ENCODE measurements around the gene ADAM30.

DNA sequence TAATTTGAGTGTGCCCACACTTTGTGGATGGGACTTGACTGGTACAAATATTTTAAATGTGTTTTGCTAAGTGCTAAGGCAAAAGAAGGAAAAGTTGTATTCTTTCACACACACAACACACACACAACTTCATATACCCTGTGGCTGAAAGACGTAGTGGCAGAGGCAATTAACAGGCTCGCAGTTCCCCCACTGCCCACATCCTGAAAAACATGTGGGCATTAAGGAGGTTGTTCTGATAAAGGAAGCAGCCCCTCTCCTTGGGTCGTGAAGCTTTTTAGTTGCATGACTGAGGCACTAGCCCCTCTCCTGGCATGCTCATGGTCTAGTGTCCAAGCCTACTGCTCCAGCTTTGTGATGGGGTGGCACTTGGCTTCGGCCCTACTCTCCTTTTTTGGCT, 14.3 kb upstream of the ADAM30 start:
- no peak for TF ChIP-seq POLR2A (IDR thresholded peaks at IDR 0.05)
- TF ChIP-seq, protein P1, sequence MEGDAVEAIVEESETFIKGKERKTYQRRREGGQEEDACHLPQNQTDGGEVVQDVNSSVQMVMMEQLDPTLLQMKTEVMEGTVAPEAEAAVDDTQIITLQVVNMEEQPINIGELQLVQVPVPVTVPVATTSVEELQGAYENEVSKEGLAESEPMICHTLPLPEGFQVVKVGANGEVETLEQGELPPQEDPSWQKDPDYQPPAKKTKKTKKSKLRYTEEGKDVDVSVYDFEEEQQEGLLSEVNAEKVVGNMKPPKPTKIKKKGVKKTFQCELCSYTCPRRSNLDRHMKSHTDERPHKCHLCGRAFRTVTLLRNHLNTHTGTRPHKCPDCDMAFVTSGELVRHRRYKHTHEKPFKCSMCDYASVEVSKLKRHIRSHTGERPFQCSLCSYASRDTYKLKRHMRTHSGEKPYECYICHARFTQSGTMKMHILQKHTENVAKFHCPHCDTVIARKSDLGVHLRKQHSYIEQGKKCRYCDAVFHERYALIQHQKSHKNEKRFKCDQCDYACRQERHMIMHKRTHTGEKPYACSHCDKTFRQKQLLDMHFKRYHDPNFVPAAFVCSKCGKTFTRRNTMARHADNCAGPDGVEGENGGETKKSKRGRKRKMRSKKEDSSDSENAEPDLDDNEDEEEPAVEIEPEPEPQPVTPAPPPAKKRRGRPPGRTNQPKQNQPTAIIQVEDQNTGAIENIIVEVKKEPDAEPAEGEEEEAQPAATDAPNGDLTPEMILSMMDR (IDR thresholded peaks at IDR 0.05 in 8 of 11, conservative IDR thresholded peaks at IDR 0.05 in 3 of 11) = no peak

Measured in spleen (tissue), 7 donors.